OCI-LY1 (cell line): ENCODE measurements around the gene MMP24OS.

Experiments used
- H2AFZ ChIP-seq: fragments of 200-600 bp; sonication (generic), shearing (Covaris generic); 2 replicates; pipeline ENCODE4 v1.6.0; 2014; ENCODE audit warnings: antibody characterized with exemption, mild to moderate bottlenecking, low read length
- H3F3A ChIP-seq: fragments of 200-600 bp; sonication (generic), shearing (Covaris generic); 2 replicates; pipeline ENCODE4 v1.6.0; 2014; ENCODE audit warnings: mild to moderate bottlenecking, antibody characterized with exemption, low read length, moderate library complexity; ENCODE audit not compliant: insufficient read depth
- H3K27ac ChIP-seq: fragments of 200-600 bp; sonication (generic); 2 replicates; pipeline ENCODE4 v1.5.1; 2014; ENCODE audit warnings: low read length, mixed run types, mild to moderate bottlenecking, low read depth; ENCODE audit not compliant: poor library complexity, severe bottlenecking
- H3K27me3 ChIP-seq: fragments of 200-600 bp; sonication (generic); 2 replicates; pipeline ENCODE4 v1.6.0; 2014; ENCODE audit warnings: antibody characterized with exemption, mild to moderate bottlenecking, low read length, moderate library complexity; ENCODE audit not compliant: insufficient read depth
- H3K36me3 ChIP-seq: fragments of 200-600 bp; sonication (generic); 2 replicates; pipeline ENCODE4 v1.6.1; 2014; ENCODE audit warnings: mild to moderate bottlenecking, antibody characterized with exemption, low read length, moderate library complexity, mixed read lengths; ENCODE audit not compliant: insufficient read depth
- H3K4me1 ChIP-seq: fragments of 200-600 bp; sonication (generic); 2 replicates; pipeline ENCODE4 v1.5.1; 2014; ENCODE audit warnings: mild to moderate bottlenecking, low read length, moderate library complexity; ENCODE audit not compliant: insufficient read depth, severe bottlenecking
- H3K4me2 ChIP-seq: fragments of 200-600 bp; sonication (generic), shearing (Covaris generic); 2 replicates; pipeline ENCODE4 v1.6.1; 2014; ENCODE audit warnings: low read length
- H3K4me3 ChIP-seq: fragments of 200-600 bp; sonication (generic); 2 replicates; pipeline ENCODE4 v1.5.1; 2014; ENCODE audit warnings: low read length, low read depth, mild to moderate bottlenecking, mixed read lengths; ENCODE audit not compliant: poor library complexity, severe bottlenecking
- H3K79me2 ChIP-seq: fragments of 200-600 bp; shearing (Covaris generic); 2 replicates; pipeline ENCODE4 v1.6.1; 2016; ENCODE audit warnings: mixed run types, low read length, mixed read lengths; ENCODE audit not compliant: insufficient read depth
- H3K9ac ChIP-seq: fragments of 200-600 bp; sonication (generic), shearing (Covaris generic); 2 replicates; pipeline ENCODE4 v1.6.1; 2014; ENCODE audit warnings: mild to moderate bottlenecking, low read length, mixed read lengths
- H3K9me2 ChIP-seq: fragments of 200-600 bp; sonication (generic), shearing (Covaris generic); 2 replicates; pipeline ENCODE4 v1.6.1; 2014; ENCODE audit warnings: low read depth, mild to moderate bottlenecking, low read length, mixed read lengths
- H3K9me3 ChIP-seq: fragments of 200-600 bp; shearing (Covaris generic); 2 replicates; pipeline ENCODE4 v1.6.1; 2014; ENCODE audit warnings: low read length, mixed read lengths
- H4K20me1 ChIP-seq: fragments of 200-600 bp; sonication (generic), shearing (Covaris generic); 2 replicates; pipeline ENCODE4 v1.6.0; 2016; ENCODE audit warnings: mild to moderate bottlenecking, low read length; ENCODE audit not compliant: insufficient read depth
- CTCF ChIP-seq: fragments of 200-600 bp; sonication (generic), shearing (Covaris generic); IDR thresholded peaks from 2 replicates; pipeline ENCODE4 v1.5.1; 2017; ENCODE audit warnings: mild to moderate bottlenecking, antibody characterized with exemption, low read length, moderate library complexity, mixed read lengths
- EZH2 ChIP-seq: fragments of 200-600 bp; sonication (generic), shearing (Covaris generic); IDR thresholded peaks from 2 replicates; pipeline ENCODE4 v1.8.0; 2017; ENCODE audit warnings: borderline replicate concordance, mixed run types, mild to moderate bottlenecking, antibody characterized with exemption, low read length, moderate library complexity, mixed read lengths

The MMP24OS gene

GRCh38 chr20:35293303-35294292 lies 15.7 kb upstream of the MMP24OS start:
- H3K4me1 ChIP-seq: no peaks in the 10 kb centered on the region
- no peaks in the 10 kb centered on the region for H4K20me1 ChIP-seq
- H3K9ac ChIP-seq: no peak overlapping the region
- H3F3A ChIP-seq: no peaks in the 10 kb centered on the region
- H3K4me2 ChIP-seq: no peak overlapping the region
- no peaks in the 10 kb centered on the region for H3K9me3 ChIP-seq
- no peaks in the 10 kb centered on the region for H3K79me2 ChIP-seq
- H3K36me3 ChIP-seq: no peaks in the 10 kb centered on the region
- no peak overlapping the region for H3K4me3 ChIP-seq
- TF ChIP-seq EZH2 (no peak), CTCF (no peak)
- no peaks in the 10 kb centered on the region for H3K9me2 ChIP-seq
- no peak overlapping the region for H2AFZ ChIP-seq
- H3K27ac ChIP-seq: no peak overlapping the region
- H3K27me3 ChIP-seq: peaks cover 4% of the 10 kb centered on the region

DNA sequence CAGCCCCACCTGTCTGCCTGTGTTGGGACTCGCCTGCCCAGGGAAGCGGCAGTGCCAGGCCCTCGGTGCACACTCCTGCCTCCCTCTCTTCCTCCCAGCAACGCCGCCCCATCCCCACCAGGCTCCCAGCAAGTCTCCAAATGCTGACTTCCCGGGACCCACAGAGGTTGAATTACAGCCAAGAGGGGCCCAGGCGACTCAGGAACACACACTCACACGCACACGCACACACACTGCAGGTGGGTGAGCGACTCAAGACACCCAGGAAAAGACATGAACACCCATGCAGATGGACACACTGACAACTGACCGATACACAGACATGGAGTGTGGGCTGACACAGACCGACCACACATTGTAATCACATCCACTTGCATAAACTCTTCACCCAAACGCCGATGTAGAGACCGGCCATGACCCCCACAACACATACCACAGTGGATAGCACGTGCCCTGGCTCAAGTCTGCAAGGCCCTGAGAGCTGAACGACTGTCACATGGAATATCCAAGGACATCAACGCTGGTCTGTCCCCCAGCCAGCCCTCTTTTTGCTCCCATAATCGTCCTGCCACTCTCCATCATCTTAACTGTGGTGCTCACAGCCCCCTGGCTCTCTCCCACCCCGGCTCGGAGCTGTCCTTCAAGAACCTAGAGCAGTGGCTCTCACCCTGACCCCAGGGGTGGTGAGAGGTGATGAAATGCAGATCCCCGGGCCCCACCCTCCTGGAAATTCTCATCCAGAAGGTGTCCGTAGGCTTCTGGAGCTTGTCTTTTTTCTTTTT lies 14.8 kb upstream of the MMP24OS start:
- Histone ChIP-seq H3K9ac (no peak overlapping the region), H3K4me1 (no peaks in the 10 kb centered on the region), H2AFZ (no peak overlapping the region), H3K27ac (no peak overlapping the region), H3K9me2 (no peaks in the 10 kb centered on the region), H3F3A (no peaks in the 10 kb centered on the region), H3K79me2 (no peaks in the 10 kb centered on the region), H3K27me3 (peaks cover 4% of the 10 kb centered on the region), H3K4me3 (no peak overlapping the region), H3K4me2 (no peak overlapping the region), H4K20me1 (no peaks in the 10 kb centered on the region), H3K9me3 (no peaks in the 10 kb centered on the region), H3K36me3 (no peaks in the 10 kb centered on the region)
- TF ChIP-seq EZH2 (no peak), CTCF (no peak)

GRCh38 chr20:35291654-35292503 lies 14.0 kb upstream of the MMP24OS start, which contains the start of gene FAM83C:
FAM83C (minus strand) TSS chr20:35292425; CDS start chr20:35292304, 121 bp downstream.
- no peak within 1 kb of the TSS for H2AFZ ChIP-seq

More at GRCh38 chr20:35291654-35292503, 14.0 kb upstream of the MMP24OS start, which contains the start of gene FAM83C:
- no peak for TF ChIP-seq EZH2
- TF ChIP-seq CTCF: no peak
- Histone ChIP-seq H3K36me3 (no peaks in the 10 kb centered on the region), H3K27me3 (peaks cover 4% of the 10 kb centered on the region), H3K27ac (no peak within 1 kb of the TSS), H3K9me2 (no peaks in the 10 kb centered on the region), H3K4me1 (no peaks in the 10 kb centered on the region), H4K20me1 (no peaks in the 10 kb centered on the region), H3K9me3 (no peaks in the 10 kb centered on the region), H3K4me2 (no peak within 1 kb of the TSS), H3F3A (no peaks in the 10 kb centered on the region), H3K9ac (no peak within 1 kb of the TSS), H3K79me2 (no peaks in the 10 kb centered on the region), H3K4me3 (no peak within 1 kb of the TSS)
